ENCODE results near the gene PIK3IP1.

DNA sequence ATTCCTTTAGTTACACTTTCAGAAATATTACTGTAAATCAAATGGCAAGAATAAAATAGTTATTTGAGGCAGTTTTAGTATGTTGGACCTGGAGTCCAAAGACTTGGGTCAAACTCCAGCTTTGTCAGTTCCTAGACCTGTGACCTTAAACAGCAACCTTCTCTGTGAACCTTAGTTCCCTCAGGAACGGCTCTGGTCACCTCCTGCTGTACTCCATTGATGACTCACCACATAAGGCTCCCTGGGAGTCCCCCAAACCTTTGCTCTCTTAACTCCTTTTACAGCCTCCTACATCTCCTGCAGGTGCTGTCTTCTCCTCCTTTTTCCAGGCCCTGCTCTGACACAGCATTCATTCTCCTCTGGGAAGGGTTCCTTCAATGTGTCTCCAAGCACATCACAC is 51.1 kb downstream of the PIK3IP1 start:
- TF ChIP-seq, protein P1, sequence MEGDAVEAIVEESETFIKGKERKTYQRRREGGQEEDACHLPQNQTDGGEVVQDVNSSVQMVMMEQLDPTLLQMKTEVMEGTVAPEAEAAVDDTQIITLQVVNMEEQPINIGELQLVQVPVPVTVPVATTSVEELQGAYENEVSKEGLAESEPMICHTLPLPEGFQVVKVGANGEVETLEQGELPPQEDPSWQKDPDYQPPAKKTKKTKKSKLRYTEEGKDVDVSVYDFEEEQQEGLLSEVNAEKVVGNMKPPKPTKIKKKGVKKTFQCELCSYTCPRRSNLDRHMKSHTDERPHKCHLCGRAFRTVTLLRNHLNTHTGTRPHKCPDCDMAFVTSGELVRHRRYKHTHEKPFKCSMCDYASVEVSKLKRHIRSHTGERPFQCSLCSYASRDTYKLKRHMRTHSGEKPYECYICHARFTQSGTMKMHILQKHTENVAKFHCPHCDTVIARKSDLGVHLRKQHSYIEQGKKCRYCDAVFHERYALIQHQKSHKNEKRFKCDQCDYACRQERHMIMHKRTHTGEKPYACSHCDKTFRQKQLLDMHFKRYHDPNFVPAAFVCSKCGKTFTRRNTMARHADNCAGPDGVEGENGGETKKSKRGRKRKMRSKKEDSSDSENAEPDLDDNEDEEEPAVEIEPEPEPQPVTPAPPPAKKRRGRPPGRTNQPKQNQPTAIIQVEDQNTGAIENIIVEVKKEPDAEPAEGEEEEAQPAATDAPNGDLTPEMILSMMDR (IDR thresholded peaks at IDR 0.05 in 8 of 11, conservative IDR thresholded peaks at IDR 0.05 in 3 of 11), result no peak
- TF ChIP-seq POLR2AphosphoS5 (IDR thresholded peaks at IDR 0.05), result no peak

Measured in spleen (tissue), 7 donors.